ENCODE results near the gene CDH13. TPM values are rescaled to one million over a fixed set of nuclear protein-coding genes. Genes with fewer than 3 reads are reported as not detected.

Gene CDH13
- total and polyA plus RNA-seq, 9 of the 15 experiments (the other 6 are each of a cell fraction or from before 2014, with no cell fraction given) = 0.03 TPM; not detected in 8

DNA sequence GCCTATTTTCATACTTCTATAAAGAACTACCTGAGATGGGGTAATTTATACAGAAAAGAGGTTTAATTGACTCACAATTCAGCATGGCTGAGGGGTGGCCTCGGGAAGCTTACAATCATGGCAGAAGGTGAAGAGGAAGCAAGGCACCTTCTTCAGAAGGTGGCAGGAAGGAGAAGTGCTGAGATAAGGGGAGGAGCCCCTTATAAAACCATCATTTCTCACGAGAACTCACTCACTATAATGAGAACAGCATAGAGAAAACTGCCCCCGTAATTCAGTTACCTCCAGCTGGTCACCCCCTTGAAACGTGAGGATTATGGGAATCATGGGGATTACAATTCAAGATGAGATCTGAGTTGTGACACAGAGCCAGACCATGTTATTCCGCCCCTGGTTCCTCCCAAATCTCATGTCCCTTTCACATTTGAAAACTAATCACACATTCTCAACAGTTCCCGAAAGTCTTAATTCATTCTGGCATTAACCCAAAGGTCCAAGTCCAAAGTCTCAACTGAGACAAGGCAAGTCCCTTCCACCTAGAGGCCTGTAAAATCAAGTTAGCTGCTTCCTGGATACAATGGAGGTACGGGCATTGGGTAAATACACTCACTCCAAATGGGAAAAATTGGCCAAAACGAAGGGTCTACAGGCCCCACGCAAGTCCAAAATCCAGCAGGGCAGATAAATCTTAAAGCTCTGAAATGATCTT, 237.7 kb downstream of the CDH13 start (continued):
- TF ChIP-seq, protein P1, sequence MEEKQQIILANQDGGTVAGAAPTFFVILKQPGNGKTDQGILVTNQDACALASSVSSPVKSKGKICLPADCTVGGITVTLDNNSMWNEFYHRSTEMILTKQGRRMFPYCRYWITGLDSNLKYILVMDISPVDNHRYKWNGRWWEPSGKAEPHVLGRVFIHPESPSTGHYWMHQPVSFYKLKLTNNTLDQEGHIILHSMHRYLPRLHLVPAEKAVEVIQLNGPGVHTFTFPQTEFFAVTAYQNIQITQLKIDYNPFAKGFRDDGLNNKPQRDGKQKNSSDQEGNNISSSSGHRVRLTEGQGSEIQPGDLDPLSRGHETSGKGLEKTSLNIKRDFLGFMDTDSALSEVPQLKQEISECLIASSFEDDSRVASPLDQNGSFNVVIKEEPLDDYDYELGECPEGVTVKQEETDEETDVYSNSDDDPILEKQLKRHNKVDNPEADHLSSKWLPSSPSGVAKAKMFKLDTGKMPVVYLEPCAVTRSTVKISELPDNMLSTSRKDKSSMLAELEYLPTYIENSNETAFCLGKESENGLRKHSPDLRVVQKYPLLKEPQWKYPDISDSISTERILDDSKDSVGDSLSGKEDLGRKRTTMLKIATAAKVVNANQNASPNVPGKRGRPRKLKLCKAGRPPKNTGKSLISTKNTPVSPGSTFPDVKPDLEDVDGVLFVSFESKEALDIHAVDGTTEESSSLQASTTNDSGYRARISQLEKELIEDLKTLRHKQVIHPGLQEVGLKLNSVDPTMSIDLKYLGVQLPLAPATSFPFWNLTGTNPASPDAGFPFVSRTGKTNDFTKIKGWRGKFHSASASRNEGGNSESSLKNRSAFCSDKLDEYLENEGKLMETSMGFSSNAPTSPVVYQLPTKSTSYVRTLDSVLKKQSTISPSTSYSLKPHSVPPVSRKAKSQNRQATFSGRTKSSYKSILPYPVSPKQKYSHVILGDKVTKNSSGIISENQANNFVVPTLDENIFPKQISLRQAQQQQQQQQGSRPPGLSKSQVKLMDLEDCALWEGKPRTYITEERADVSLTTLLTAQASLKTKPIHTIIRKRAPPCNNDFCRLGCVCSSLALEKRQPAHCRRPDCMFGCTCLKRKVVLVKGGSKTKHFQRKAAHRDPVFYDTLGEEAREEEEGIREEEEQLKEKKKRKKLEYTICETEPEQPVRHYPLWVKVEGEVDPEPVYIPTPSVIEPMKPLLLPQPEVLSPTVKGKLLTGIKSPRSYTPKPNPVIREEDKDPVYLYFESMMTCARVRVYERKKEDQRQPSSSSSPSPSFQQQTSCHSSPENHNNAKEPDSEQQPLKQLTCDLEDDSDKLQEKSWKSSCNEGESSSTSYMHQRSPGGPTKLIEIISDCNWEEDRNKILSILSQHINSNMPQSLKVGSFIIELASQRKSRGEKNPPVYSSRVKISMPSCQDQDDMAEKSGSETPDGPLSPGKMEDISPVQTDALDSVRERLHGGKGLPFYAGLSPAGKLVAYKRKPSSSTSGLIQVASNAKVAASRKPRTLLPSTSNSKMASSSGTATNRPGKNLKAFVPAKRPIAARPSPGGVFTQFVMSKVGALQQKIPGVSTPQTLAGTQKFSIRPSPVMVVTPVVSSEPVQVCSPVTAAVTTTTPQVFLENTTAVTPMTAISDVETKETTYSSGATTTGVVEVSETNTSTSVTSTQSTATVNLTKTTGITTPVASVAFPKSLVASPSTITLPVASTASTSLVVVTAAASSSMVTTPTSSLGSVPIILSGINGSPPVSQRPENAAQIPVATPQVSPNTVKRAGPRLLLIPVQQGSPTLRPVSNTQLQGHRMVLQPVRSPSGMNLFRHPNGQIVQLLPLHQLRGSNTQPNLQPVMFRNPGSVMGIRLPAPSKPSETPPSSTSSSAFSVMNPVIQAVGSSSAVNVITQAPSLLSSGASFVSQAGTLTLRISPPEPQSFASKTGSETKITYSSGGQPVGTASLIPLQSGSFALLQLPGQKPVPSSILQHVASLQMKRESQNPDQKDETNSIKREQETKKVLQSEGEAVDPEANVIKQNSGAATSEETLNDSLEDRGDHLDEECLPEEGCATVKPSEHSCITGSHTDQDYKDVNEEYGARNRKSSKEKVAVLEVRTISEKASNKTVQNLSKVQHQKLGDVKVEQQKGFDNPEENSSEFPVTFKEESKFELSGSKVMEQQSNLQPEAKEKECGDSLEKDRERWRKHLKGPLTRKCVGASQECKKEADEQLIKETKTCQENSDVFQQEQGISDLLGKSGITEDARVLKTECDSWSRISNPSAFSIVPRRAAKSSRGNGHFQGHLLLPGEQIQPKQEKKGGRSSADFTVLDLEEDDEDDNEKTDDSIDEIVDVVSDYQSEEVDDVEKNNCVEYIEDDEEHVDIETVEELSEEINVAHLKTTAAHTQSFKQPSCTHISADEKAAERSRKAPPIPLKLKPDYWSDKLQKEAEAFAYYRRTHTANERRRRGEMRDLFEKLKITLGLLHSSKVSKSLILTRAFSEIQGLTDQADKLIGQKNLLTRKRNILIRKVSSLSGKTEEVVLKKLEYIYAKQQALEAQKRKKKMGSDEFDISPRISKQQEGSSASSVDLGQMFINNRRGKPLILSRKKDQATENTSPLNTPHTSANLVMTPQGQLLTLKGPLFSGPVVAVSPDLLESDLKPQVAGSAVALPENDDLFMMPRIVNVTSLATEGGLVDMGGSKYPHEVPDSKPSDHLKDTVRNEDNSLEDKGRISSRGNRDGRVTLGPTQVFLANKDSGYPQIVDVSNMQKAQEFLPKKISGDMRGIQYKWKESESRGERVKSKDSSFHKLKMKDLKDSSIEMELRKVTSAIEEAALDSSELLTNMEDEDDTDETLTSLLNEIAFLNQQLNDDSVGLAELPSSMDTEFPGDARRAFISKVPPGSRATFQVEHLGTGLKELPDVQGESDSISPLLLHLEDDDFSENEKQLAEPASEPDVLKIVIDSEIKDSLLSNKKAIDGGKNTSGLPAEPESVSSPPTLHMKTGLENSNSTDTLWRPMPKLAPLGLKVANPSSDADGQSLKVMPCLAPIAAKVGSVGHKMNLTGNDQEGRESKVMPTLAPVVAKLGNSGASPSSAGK (IDR thresholded peaks at IDR 0.05) = no peak

Data from K562 (cell line).